Ascending aorta (tissue), 2 donors: ENCODE measurements around the gene ZNF276. TPM values are rescaled to one million over a fixed set of nuclear protein-coding genes. Genes with fewer than 3 reads are reported as not detected.
"Not testable (repeated sequence)": the region's sequence is repeated elsewhere in the genome, so short reads cannot be mapped to it uniquely, and the experiment has no call there.

Source experiments
- DNase-seq, 2 donors: peaks; one replicate each; pipeline ENCODE4 v3.0.0-alpha.2; 2019; ENCODE audit warnings: low spot score in 2 of 2
- H3K27ac ChIP-seq, 2 donors: fragments of 200-600 bp; sonication (generic); one replicate each; pipeline ENCODE4 v1.5.1; 2016 to 2017; ENCODE audit warnings: mild to moderate bottlenecking in 1 of 2
- H3K27me3 ChIP-seq: fragments of 200-600 bp; sonication (generic); one replicate; pipeline ENCODE4 v1.5.1; 2017
- H3K36me3 ChIP-seq, 2 donors: fragments of 200-600 bp; sonication (generic); one replicate each; pipeline ENCODE4 v1.5.1; 2016
- H3K4me1 ChIP-seq, 2 donors: fragments of 200-600 bp; sonication (generic); one replicate each; pipeline ENCODE4 v1.5.1; 2016 to 2017; ENCODE audit warnings: mild to moderate bottlenecking in 1 of 2
- H3K4me3 ChIP-seq, 2 donors: fragments of 200-600 bp; sonication (generic); one replicate each; pipeline ENCODE4 v1.5.1; 2016 to 2017; ENCODE audit warnings: mild to moderate bottlenecking in 1 of 2
- H3K9me3 ChIP-seq, 2 donors: fragments of 200-600 bp; sonication (generic); one replicate each; pipeline ENCODE4 v1.5.1; 2016
- CTCF ChIP-seq, 3 experiments: fragments of 200-600 bp in 2 of 3; fragments of 450-650 bp in 1 of 3; sonication (generic) in 2 of 3; IDR thresholded peaks; one replicate each; pipeline ENCODE4 v1.5.1; 2016 to 2019; ENCODE audit warnings: antibody characterized with exemption in 3 of 3, mild to moderate bottlenecking in 1 of 3, moderate library complexity in 1 of 3
- intact Hi-C: fragments of 100-400 bp; cut with DNase I; formaldehyde crosslinking; loops from one replicate; pipeline ENCODE4 v1.15.1; 2023
- total RNA-seq: library from RNA; depleted of rRNA; stranded (reverse); fragments of >200 nt; gene quantifications from one replicate; pipeline ENCODE4 v1.1.0, GENCODE V29; 2016

ZNF276 gene, protein sequence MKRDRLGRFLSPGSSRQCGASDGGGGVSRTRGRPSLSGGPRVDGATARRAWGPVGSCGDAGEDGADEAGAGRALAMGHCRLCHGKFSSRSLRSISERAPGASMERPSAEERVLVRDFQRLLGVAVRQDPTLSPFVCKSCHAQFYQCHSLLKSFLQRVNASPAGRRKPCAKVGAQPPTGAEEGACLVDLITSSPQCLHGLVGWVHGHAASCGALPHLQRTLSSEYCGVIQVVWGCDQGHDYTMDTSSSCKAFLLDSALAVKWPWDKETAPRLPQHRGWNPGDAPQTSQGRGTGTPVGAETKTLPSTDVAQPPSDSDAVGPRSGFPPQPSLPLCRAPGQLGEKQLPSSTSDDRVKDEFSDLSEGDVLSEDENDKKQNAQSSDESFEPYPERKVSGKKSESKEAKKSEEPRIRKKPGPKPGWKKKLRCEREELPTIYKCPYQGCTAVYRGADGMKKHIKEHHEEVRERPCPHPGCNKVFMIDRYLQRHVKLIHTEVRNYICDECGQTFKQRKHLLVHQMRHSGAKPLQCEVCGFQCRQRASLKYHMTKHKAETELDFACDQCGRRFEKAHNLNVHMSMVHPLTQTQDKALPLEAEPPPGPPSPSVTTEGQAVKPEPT
- total RNA-seq: 30.7 TPM

DNA sequence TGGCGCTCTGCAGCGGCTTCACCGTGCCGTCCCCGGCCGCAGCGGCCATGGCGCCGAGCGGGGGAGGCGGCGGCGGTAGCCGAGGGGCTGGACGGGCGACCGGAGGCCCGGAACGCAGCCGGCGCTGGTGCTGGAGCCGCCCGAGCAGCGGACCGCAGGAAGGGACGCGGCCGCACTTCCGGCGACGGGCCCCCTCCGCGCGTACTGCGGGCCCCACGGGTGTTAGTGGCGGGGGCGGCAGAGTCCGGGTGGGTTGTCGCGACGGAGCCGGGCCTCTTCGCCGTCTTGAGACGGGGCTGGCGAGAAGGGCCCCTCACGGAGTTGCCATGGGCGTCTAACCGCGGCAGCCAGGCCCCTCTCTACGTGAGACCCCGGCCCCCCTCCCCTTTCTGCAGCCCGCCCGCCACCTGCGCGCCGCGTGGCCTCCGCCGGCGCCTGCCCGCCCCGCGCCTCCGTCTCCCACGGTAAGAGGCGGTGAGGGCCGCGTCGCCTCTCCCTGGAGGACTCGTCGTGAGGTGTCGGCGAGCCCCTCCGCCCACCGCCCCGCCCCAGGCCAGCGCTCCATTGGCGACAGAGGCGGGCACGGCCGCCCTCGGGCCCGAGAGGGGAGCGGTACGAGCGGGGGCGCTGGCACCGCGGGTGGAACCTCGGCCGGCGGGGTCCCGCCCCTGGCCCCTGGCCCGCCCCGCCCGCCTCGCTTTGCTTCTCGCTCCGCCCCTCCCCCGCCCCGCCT, at the start of gene ZNF276, which contains the start of gene VPS9D1:
TSS of gene ZNF276 (plus strand) at position 725 of the 733 bp plus-strand sequence. CDS start 104 bp downstream, outside the sequence.
TSS of gene VPS9D1 (minus strand) at position 86 of the 733 bp plus-strand sequence. CDS start at position 49, 37 bp downstream.
- Histone ChIP-seq H3K9me3 (no peaks in the 10 kb centered on the region), H3K4me1 (peaks cover 11 to 19% of the 10 kb centered on the region in 2 donors), H3K36me3 (peaks cover 26 to 28% of the 10 kb centered on the region in 2 donors), H3K27me3 (no peaks in the 10 kb centered on the region), H3K27ac (peak within 1 kb of the TSS; percentile 95 to 97), H3K4me3 (peak within 1 kb of the TSS; percentile 90 to 91)
- peak in 1 of 2 donors; percentile 84 for DNase-seq
- intact Hi-C loops: loop anchor here (1.0 to 2.0 kb wide), 4 partner anchors 21 to 152 kb away; partner anchors contain the start of genes CDK10, CHMP1A, SPATA33 and TCF25
- no peak for TF ChIP-seq CTCF (IDR thresholded peaks at IDR 0.05)

GRCh38 chr16:89671565-89671964, 49.8 kb upstream of the ZNF276 start:
- H3K27me3 ChIP-seq, H3K27ac ChIP-seq, intact Hi-C loops, H3K36me3 ChIP-seq, H3K9me3 ChIP-seq, H3K4me3 ChIP-seq, H3K4me1 ChIP-seq, DNase-seq: not testable (repeated sequence)

DNA sequence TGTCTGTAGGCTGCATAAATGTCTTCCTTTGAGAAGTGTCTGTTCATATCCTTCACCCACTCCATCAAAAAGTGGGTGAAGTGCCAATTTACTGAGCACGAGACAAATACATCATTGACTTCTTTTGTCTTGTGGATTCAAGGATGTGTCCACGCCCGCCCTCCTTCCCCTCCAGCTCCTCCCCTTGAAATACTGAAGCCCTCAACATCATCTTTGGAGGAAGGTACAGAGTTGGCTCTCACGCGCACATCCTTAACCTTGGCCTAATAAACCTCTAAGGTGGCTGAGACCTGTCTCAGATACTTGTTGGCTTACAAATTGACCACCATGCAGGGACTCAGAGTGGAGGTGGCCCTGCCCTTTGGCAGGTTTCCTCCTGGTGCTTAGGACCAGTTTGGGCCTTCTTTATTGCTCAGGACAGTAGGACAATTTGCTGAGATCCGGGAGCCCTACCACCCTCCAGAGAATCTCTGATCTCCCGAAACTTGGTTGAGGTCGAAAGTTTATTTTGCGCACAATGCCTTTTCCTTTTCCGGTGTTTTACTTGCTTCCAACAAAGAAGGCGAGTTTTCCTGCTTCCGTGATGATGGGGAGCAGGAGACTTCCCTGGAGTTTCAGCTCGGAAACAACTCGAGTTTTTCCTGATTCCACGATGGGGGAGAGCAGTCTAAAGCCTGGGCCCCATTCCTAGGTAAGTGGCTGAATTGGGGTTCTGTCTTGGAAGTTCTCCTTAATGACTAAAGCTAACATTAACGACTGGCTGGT, 49.0 kb upstream of the ZNF276 start:
- H3K36me3 ChIP-seq: no peaks in the 10 kb centered on the region
- no peak overlapping the region for H3K27ac ChIP-seq
- no peak for TF ChIP-seq CTCF (IDR thresholded peaks at IDR 0.05)
- no peak overlapping the region for H3K4me3 ChIP-seq
- no peaks in the 10 kb centered on the region for H3K27me3 ChIP-seq
- intact Hi-C loops: no loop called here
- H3K4me1 ChIP-seq: no peaks in the 10 kb centered on the region
- H3K9me3 ChIP-seq: no peaks in the 10 kb centered on the region
- DNase-seq: no peak

GRCh38 chr16:89678258-89678657, 43.1 kb upstream of the ZNF276 start:
- no peak for DNase-seq
- no peaks in the 10 kb centered on the region for H3K27me3 ChIP-seq
- TF ChIP-seq CTCF (IDR thresholded peaks at IDR 0.05): no peak
- H3K4me3 ChIP-seq: no peak overlapping the region
- no peaks in the 10 kb centered on the region for H3K36me3 ChIP-seq
- H3K27ac ChIP-seq: no peak overlapping the region
- intact Hi-C loops: no loop called here
- H3K4me1 ChIP-seq: no peaks in the 10 kb centered on the region
- no peaks in the 10 kb centered on the region for H3K9me3 ChIP-seq

DNA sequence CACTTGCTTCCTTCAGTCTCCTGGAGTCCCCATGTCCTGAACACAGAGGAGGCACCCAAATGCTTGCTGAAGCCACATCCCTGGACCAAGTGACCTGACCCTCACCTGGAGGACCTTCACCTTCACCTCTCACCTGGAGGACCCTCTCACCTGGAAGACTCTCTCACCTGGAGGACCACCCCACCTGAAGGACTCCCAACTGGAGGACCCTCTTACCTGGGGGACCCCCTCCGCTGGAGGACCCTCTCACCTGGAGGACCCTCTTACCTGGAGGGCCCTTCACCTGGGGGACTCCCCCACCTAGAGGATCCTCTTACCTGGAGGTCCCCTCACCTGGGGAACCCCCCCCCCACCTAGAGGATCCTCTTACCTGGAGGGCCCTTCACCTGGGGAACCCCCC, 35.4 kb upstream of the ZNF276 start:
- H3K4me3 ChIP-seq: no peak overlapping the region

More for the DNA sequence above, 35.4 kb upstream of the ZNF276 start:
- H3K27me3 ChIP-seq: no peaks in the 10 kb centered on the region
- H3K27ac ChIP-seq: no peak overlapping the region
- H3K9me3 ChIP-seq: no peaks in the 10 kb centered on the region
- no peak for TF ChIP-seq CTCF (IDR thresholded peaks at IDR 0.05)
- peaks cover 4 to 5% of the 10 kb centered on the region in 2 donors for H3K4me1 ChIP-seq
- H3K36me3 ChIP-seq: peaks cover 4% of the 10 kb centered on the region in 2 donors
- intact Hi-C loops: loop anchor here (1.0 to 10.0 kb wide), 4 partner anchors 14 to 441 kb away; partner anchors contain the start of genes CHMP1A, SPATA33 and ZNF276
- no peak for DNase-seq
